HepG2 (cell line): ENCODE measurements around the gene DDX19B. TPM values are rescaled to one million over a fixed set of nuclear protein-coding genes. Genes with fewer than 3 reads are reported as not detected.
"Not testable (repeated sequence)": the region's sequence is repeated elsewhere in the genome, so short reads cannot be mapped to it uniquely, and the experiment has no call there.

ENCODE experiments used
- ATAC-seq: fragments of 200-7000 bp; cut with Tn5 transposase; 3 replicates; pipeline ENCODE4 v1.9.1; 2020; ENCODE audit warnings: mild to moderate bottlenecking, moderate library complexity
- BruUV-seq: library from RNA; stranded (reverse); fragments of 400-500 nt; replicated peaks from 2 replicates; lab custom pipeline; 2021; lab: Mats Ljungman, UMichigan
- CTCF ChIA-PET: fragments of 300-600 bp; formaldehyde crosslinking; extraction: SDS; loops from one replicate; lab custom pipeline; 2021; ENCODE audit warnings: low total read pairs, inconsistent platforms, low intra/inter-chr PET ratio; lab: Yijun Ruan, JAX
- POLR2A ChIA-PET: fragments of 350-600 bp; sonication (Branson Sonifier 250); formaldehyde crosslinking; loops from one replicate; lab custom pipeline; 2020; ENCODE audit warnings: antibody characterized with exemption, inconsistent platforms; lab: Yijun Ruan, JAX
- DNase-seq: peaks from one replicate; pipeline ENCODE4 v3.0.0-alpha.2; 2015; ENCODE audit warnings: low spot score
- FAIRE-seq: peaks from 3 replicates; lab custom pipeline; 2011; peaks lifted over from hg19 to GRCh38; lab: Jason Lieb, UNC
- H2AFZ ChIP-seq: one replicate; pipeline ENCODE4 v1.6.1; 2011; ENCODE audit warnings: low read length, inconsistent platforms
- H3K27ac ChIP-seq: fragments of 300-600 bp; 3 replicates; pipeline ENCODE4 v1.8.0; 2011; ENCODE audit warnings: mixed run types, mild to moderate bottlenecking, mixed read lengths, low read length, inconsistent platforms; ENCODE audit not compliant: insufficient read depth; ENCODE audit errors: extremely low read length
- H3K27me3 ChIP-seq, 2 experiments: fragments of 200-600 bp in 1 of 2; 2 replicates in 1 of 2; 3 replicates in 1 of 2; pipeline versions ENCODE4 v1.6.0 to v1.8.0; 2011; ENCODE audit warnings: low read length in 2 of 2, mild to moderate bottlenecking in 2 of 2, moderate library complexity in 2 of 2, inconsistent platforms in 1 of 2; ENCODE audit not compliant: insufficient read depth in 2 of 2, control insufficient read depth in 1 of 2
- H3K36me3 ChIP-seq, 2 experiments: fragments of 200-600 bp in 1 of 2; replicated peaks in 1 of 2; 2 replicates in 1 of 2; 3 replicates in 1 of 2; pipeline versions ENCODE4 v1.5.1 to v1.8.0; 2011; ENCODE audit warnings: low read length in 2 of 2, inconsistent platforms in 1 of 2; ENCODE audit not compliant: insufficient read depth in 2 of 2, control insufficient read depth in 1 of 2
- H3K4me1 ChIP-seq: 2 replicates; pipeline ENCODE4 v1.5.1; 2012; ENCODE audit warnings: low read length, inconsistent platforms; ENCODE audit not compliant: insufficient read depth
- H3K4me2 ChIP-seq: 2 replicates; pipeline ENCODE4 v1.6.0; 2011; ENCODE audit warnings: low read depth, low read length, inconsistent platforms
- H3K4me3 ChIP-seq, 3 experiments: fragments of 200-600 bp in 1 of 3; sonication (generic), shearing (Covaris generic) in 1 of 3; replicated peaks in 1 of 3; 2 replicates each; pipeline ENCODE4 v1.5.1; 2011 to 2016; ENCODE audit warnings: low read length in 3 of 3, inconsistent platforms in 2 of 3, low read depth in 2 of 3, mild to moderate bottlenecking in 2 of 3, control low read depth in 1 of 3, mixed read lengths in 1 of 3; ENCODE audit not compliant: insufficient read depth in 1 of 3
- H3K79me2 ChIP-seq: one replicate; pipeline ENCODE4 v1.6.1; 2011; ENCODE audit warnings: low read length, inconsistent platforms; ENCODE audit not compliant: insufficient read depth
- H3K9ac ChIP-seq: 2 replicates; pipeline ENCODE4 v1.6.0; 2011; ENCODE audit warnings: mild to moderate bottlenecking, low read depth, low read length, inconsistent platforms; ENCODE audit not compliant: insufficient read depth
- H3K9me3 ChIP-seq: 2 replicates; pipeline ENCODE4 v1.5.1; 2012; ENCODE audit warnings: mild to moderate bottlenecking, low read length
- H4K20me1 ChIP-seq: 2 replicates; pipeline ENCODE4 v1.6.0; 2011; ENCODE audit warnings: inconsistent platforms, mild to moderate bottlenecking, low read length, moderate library complexity; ENCODE audit not compliant: insufficient read depth
- AGO2 ChIP-seq: fragments of 200-400 bp; formaldehyde crosslinking; optimal IDR thresholded peaks from 2 replicates; pipeline ENCODE3; 2017; ENCODE audit warnings: mild to moderate bottlenecking, low read depth, low read length, moderate library complexity
- CREM ChIP-seq, 2 experiments: sonication (generic) in 1 of 2; formaldehyde crosslinking in 1 of 2; IDR thresholded peaks; 2 replicates each; pipeline versions ENCODE4 v1.4.0 to v1.6.1; 2016 to 2020; ENCODE audit warnings: antibody characterized with exemption in 1 of 2, mild to moderate bottlenecking in 1 of 2, missing genetic modification reagents in 1 of 2
- KLF16 ChIP-seq, 2 experiments: sonication (generic) in 1 of 2; formaldehyde crosslinking in 1 of 2; IDR thresholded peaks; 2 replicates each; pipeline versions ENCODE4 v1.6.1 to v1.8.0; 2016 to 2023; ENCODE audit warnings: missing genetic modification reagents in 2 of 2, missing compliant biosample characterization in 1 of 2
- POLR2G ChIP-seq: fragments of 200-400 bp; formaldehyde crosslinking; IDR thresholded peaks from 2 replicates; pipeline ENCODE4 v1.6.1; 2018; ENCODE audit warnings: mild to moderate bottlenecking, low read depth, low read length, moderate library complexity
- RXRB ChIP-seq: IDR thresholded peaks from 2 replicates; pipeline ENCODE4 v1.6.1; 2016; ENCODE audit warnings: borderline replicate concordance, missing genetic modification reagents, missing compliant biosample characterization
- TSC22D2 ChIP-seq: sonication (generic); formaldehyde crosslinking; IDR thresholded peaks from 2 replicates; pipeline ENCODE4 v1.5.1; 2020; ENCODE audit warnings: missing genetic modification reagents, mild to moderate bottlenecking, borderline replicate concordance
- YEATS4 ChIP-seq: sonication (generic); formaldehyde crosslinking; IDR thresholded peaks from 2 replicates; pipeline ENCODE4 v1.4.0; 2020; ENCODE audit warnings: missing genetic modification reagents, borderline replicate concordance
- ZNF207 ChIP-seq: fragments of 450-650 bp; IDR thresholded peaks from 2 replicates; pipeline ENCODE4 v1.6.1; 2016; ENCODE audit warnings: antibody characterized with exemption, borderline replicate concordance
- WGBS: methylation state at CpG from one replicate; pipeline ENCODE4 v1.1.6; 2017; ENCODE audit warnings: low lambda C conversion rate; 5-methylcytosine and 5-hydroxymethylcytosine counted together
- in situ Hi-C: cut with HindIII; loops from 2 replicates; pipeline ENCODE4 v1.10.0; 2017; ENCODE audit warnings: low pct_unique_long_range_greater_than_20kb; ENCODE audit not compliant: extremely low pct_ligation_motif_present
- intact Hi-C: fragments of 100-400 bp; cut with micrococcal nuclease; formaldehyde crosslinking; loops from one replicate; pipeline ENCODE4 v1.10.0; 2022; ENCODE audit not compliant: unreplicated experiment
- polyA plus RNA-seq, 8 experiments: library from polyadenylated mRNA; depleted of rRNA in 3 of 8; stranded (reverse) in 7 of 8; unstranded in 1 of 8; fragments of >200 nt; fragmentation: Illumina TruSeq in 4 of 8; extraction: Trizol in 4 of 8; gene quantifications; 2 replicates each; pipeline versions ENCODE4 v1.2.1 to v1.2.3, GENCODE V29; 2011 to 2016; ENCODE audit warnings: low read depth in 4 of 8, missing spikeins in 1 of 8, mixed read lengths in 1 of 8; ENCODE audit not compliant: insufficient read depth in 1 of 8
- total RNA-seq, 5 experiments: library from RNA; depleted of rRNA; stranded (reverse); fragments of >200 nt; fragmentation: Illumina TruSeq; extraction: Trizol; gene quantifications; 2 replicates each; pipeline ENCODE4 v1.2.3, GENCODE V29; 2016; ENCODE audit warnings: low read depth in 1 of 5
- TF ChIP-seq, protein P1 (sequence below): sonication (generic); formaldehyde crosslinking; IDR thresholded peaks from 2 replicates; pipeline ENCODE4 v1.5.1; 2020; ENCODE audit warnings: missing genetic modification reagents, mild to moderate bottlenecking, borderline replicate concordance

The DDX19B gene
- total and polyA plus RNA-seq, 2 of the 13 experiments (the other 11 are each of a cell fraction or from before 2014, with no cell fraction given), result 36.2 to 40.0 TPM

DNA sequence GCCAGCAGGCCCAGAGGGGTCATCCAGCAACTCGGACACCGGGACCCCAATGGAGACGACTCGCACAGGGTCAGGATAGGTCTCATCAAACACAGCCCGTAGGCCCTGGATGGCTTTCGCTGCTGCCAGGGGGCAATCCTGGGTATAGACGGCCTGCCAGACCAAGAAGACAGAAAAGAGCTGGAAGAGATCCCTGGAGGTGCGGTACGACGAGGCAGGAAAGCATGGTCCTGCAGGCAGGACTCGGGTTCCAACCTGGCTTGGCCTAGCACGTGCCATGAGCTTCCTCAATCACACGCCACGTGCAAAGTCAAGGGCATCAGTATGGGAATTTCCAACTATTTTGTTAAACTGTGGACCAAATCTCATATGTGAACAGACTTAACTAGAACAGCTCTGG is 40.9 kb upstream of the DDX19B start:
- intact Hi-C loops, result no loop called here
- TF ChIP-seq AGO2 (peak; percentile 12), ZNF207 (no peak), RXRB (CRISPR knock-in tag) (no peak), KLF16 (CRISPR knock-in tag; IDR thresholded peaks at IDR 0.05) (no peak), YEATS4 (CRISPR knock-in tag) (no peak)
- TF ChIP-seq, protein P1, sequence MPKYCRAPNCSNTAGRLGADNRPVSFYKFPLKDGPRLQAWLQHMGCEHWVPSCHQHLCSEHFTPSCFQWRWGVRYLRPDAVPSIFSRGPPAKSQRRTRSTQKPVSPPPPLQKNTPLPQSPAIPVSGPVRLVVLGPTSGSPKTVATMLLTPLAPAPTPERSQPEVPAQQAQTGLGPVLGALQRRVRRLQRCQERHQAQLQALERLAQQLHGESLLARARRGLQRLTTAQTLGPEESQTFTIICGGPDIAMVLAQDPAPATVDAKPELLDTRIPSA (CRISPR knock-in tag), result no peak
- Histone ChIP-seq H4K20me1 (peaks cover 3% of the 10 kb centered on the region; the same call in 1 of the 2 replicates), H3K79me2 (no peaks in the 10 kb centered on the region), H3K27ac (no peak overlapping the region), H3K36me3 (peaks cover 62 to 96% of the 10 kb centered on the region in 2 experiments), H3K4me3 (no peak overlapping the region), H3K4me2 (no peak overlapping the region), H3K9ac (no peak overlapping the region), H3K4me1 (peaks cover 28% of the 10 kb centered on the region), H3K27me3 (no peaks in the 10 kb centered on the region), H3K9me3 (no peaks in the 10 kb centered on the region), H2AFZ (no peak overlapping the region)
- no peak for ATAC-seq
- no peak for DNase-seq
- in situ Hi-C loops, result loop anchor here (10.0 kb wide), 1 partner anchor 93 kb away; no protein-coding TSS in a partner anchor
- CTCF ChIA-PET, result no interaction called here
- 96% methylated on average over 14 of the region's 14 CpGs for WGBS
- FAIRE-seq, result no peak
- POLR2A ChIA-PET, result no interaction called here
- BruUV-seq, result no TSS peak

DNA sequence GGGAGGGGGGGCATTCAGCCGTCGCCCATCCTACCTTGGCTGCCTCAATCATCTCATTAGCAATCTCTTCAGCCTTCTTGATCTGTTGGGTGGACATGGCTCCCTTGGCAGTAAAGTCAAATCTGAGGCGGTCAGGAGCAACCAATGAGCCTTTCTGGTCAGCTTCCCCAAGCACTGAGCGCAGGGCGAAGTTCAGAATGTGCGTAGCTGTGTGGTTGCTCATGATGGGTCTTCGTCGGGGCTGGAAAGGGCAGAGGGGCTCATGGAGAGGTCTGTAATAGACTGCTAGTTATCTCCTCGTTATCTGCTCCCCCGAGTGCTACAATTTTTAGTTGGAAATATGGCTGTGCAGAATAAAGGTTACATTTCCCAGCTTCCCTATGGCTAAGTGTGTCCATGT is 40.0 kb upstream of the DDX19B start:
- TF ChIP-seq ZNF207, result no peak
- TF ChIP-seq POLR2G, result peak; percentile 25; the same call in 1 of the 2 replicates
- no peak for TF ChIP-seq CREM (IDR thresholded peaks at IDR 0.05)
- no peak for TF ChIP-seq CREM (CRISPR knock-in tag; IDR thresholded peaks at IDR 0.05)
- TF ChIP-seq TSC22D2 (CRISPR knock-in tag), result no peak
- TF ChIP-seq, all 625 proteins: peak for 1
- H4K20me1 ChIP-seq, result no peaks in the 10 kb centered on the region; the same call in 1 of the 2 replicates
- H3K4me3 ChIP-seq, result no peak overlapping the region
- peaks cover 59 to 96% of the 10 kb centered on the region in 2 experiments for H3K36me3 ChIP-seq
- in situ Hi-C loops, result loop anchor here (10.0 kb wide), 1 partner anchor 94 kb away; no protein-coding TSS in a partner anchor
- H2AFZ ChIP-seq, result no peak overlapping the region
- CTCF ChIA-PET, result no interaction called here
- DNase-seq (no peak), ATAC-seq (no peak), FAIRE-seq (no peak)
- BruUV-seq, result no TSS peak
- no peaks in the 10 kb centered on the region for H3K27me3 ChIP-seq
- no peak overlapping the region for H3K27ac ChIP-seq
- no peak overlapping the region for H3K4me2 ChIP-seq
- H3K9ac ChIP-seq, result no peak overlapping the region
- intact Hi-C loops, result no loop called here
- POLR2A ChIA-PET, result no interaction called here
- H3K9me3 ChIP-seq, result no peaks in the 10 kb centered on the region
- peaks cover 27% of the 10 kb centered on the region for H3K4me1 ChIP-seq
- H3K79me2 ChIP-seq, result no peaks in the 10 kb centered on the region
- 96% methylated on average over 10 of the region's 10 CpGs for WGBS

DNA sequence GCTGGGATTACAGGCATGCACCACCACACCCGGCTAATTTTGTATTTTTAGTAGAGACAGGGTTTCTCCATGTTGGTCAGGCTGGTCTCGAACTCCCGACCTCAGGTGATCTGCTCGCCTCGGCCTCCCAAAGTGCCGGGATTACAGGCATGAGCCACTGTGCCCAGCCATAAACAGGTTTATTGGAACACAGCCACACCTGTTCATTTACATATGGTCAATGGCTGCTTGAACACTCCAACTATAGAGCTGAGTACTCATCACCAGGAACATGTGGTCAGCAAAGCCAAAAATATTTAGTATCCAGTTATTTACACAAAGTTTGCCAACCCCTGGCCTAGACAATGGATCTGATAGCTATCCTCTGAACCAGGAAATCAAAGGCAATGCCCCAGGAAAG is 39.1 kb upstream of the DDX19B start:
- H3K9ac ChIP-seq, CTCF ChIA-PET, DNase-seq, H2AFZ ChIP-seq, H3K4me2 ChIP-seq, FAIRE-seq, POLR2A ChIA-PET, H3K4me3 ChIP-seq, H3K9me3 ChIP-seq, ATAC-seq, H3K27ac ChIP-seq, BruUV-seq, H4K20me1 ChIP-seq, H3K27me3 ChIP-seq, H3K79me2 ChIP-seq, intact Hi-C loops: not testable (repeated sequence)
- 93% methylated on average over 6 of the region's 6 CpGs for WGBS
- in situ Hi-C loops, result loop anchor here (10.0 kb wide), 1 partner anchor 95 kb away; no protein-coding TSS in a partner anchor
- H3K36me3 ChIP-seq, result peaks cover 56 to 96% of the 10 kb centered on the region in 2 experiments
- peaks cover 18% of the 10 kb centered on the region for H3K4me1 ChIP-seq
